Mesangial cell (primary cell): ENCODE data around the gene GPR173. TPM values are rescaled to one million over a fixed set of nuclear protein-coding genes. Genes with fewer than 3 reads are reported as not detected.

ENCODE experiments used
- total RNA-seq: library from RNA; depleted of rRNA; stranded (reverse); fragments of >200 nt; gene quantifications from 2 replicates; pipeline ENCODE4 v1.2.3, GENCODE V29; 2015

GPR173 gene, protein sequence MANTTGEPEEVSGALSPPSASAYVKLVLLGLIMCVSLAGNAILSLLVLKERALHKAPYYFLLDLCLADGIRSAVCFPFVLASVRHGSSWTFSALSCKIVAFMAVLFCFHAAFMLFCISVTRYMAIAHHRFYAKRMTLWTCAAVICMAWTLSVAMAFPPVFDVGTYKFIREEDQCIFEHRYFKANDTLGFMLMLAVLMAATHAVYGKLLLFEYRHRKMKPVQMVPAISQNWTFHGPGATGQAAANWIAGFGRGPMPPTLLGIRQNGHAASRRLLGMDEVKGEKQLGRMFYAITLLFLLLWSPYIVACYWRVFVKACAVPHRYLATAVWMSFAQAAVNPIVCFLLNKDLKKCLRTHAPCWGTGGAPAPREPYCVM
- total RNA-seq: 3.9 and 11.3 TPM in 2 replicates

DNA sequence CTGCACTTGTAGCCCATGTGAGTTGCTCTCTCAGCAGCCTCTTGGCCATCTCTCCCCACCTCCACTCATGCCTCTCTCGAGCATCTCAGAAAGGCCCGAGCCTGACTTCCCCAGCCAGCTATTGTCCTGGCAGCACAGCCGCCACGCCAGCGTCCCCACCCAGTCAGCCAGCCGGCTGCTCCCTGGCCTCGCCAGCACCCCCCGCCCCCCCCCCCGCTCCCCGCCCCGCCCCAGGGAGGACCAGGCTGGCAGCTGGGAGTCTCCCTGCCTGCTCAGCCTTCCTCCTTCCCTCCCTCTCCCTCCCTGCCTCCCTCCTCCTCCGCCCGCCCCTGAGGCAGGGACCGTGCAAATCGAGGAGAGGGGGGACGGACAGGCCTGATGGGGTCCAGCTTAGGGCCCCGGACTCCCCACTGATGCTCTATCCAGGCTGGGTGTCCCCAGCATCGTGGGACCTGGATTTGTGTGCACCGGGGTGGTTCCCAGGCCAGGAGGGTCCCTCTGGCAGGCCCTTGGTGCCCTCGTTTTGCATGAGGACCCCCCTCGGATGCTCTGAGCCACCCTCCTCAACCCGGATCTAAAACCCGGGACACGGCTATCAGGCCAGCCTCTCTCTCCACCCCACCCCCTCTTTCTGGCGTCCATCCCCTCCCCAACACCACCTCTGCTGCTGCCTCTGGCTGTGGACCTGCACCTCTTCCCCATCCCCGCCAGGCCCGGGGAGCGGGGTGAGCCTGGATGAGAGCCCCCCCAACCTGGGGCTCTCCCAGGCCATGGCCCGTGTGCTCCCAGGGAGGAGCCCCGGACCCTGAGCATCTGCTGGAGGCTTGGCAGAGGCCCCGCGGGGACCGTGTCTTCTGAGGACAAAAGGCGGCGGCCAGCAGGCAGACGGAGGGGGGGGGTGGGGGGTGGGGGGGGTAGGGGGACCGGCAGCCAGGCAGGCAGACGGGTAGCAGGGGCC, at the start of gene GPR173:
GPR173 (plus strand) TSS at position 621 of the 958 bp plus-strand sequence. CDS start 27,833 bp downstream, outside the sequence.

DNA sequence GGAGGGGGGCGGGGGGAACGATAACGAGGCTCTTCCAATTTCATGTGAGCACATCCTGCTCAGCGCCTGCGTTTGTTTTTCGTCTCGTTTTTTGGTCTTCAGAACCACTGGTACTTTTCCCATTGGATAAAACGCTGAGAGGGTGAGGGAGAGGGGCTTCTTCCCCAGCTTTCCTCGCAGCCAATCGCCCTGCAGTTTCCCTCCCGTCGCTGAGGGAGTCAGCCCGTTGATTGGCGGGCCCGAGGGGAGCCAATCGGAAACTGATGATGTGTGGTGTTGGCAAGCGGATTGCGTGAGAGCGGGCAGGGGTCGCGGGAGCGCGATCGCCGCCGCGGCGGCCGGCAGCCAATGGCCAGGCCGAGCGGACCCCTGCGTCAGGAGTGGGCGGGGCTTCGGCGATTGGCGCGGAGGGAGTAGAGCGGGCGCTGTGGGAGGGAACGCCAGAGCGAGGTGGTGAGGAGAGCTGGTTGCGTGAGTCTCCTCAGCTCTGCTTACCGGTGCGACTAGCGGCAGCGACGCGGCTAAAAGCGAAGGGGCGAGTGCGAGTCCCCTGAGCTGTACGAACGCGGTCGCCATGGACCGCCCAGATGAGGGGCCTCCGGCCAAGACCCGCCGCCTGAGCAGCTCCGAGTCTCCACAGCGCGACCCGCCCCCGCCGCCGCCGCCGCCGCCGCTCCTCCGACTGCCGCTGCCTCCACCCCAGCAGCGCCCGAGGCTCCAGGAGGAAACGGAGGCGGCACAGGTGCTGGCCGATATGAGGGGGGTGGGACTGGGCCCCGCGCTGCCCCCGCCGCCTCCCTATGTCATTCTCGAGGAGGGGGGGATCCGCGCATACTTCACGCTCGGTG, 33.6 kb downstream of the GPR173 start, which contains the start of gene TSPYL2:
TSPYL2 (plus strand) TSS at position 443 of the 848 bp plus-strand sequence; CDS start at position 575, 132 bp downstream.

DNA sequence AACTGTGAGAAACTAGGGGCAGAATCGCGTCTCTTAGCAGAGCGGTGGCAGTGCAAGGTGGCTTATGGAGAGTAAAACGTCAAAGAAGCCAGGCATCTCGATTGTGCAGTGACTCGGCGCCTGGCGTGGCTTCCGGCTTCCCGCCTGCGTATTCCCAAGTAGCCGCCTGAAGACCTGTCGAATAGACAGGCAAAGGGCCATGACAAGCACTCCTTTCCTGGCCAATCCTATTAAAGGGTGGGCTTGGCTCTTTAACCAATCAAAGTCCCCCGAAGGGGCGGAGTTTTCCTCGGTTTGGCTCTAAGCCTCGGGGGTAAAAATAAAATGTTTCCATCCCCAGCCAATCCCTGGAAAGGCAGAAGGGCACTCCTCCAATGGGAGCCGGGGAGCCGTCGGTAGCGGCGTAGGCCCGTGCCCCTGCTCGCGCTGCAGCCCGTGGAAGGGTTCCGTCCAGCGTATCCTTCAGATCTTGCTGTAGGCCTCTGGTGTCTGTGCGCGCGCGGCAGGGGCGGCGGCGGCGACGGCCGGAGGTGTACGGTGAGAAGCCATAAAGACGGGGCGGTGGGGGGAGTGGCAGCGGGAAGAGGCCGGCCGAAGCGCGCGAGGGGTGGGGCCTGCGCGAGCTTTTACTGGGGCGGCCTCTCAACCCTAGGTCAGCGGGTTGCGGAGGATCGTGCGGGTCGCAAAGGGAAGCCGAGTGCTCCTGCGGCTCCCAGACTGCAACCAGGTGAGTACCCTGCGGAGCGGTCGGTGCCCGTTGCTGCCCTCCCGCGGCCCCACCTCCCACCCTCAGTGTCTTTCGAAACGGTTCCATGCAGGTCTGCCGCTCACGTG, 45.4 kb downstream of the GPR173 start, which contains the start of gene KANTR:
KANTR (plus strand) TSS at position 395 of the 834 bp plus-strand sequence. CDS start 30,131 bp downstream, outside the sequence.

Other genes with a start within 250 kb of the GPR173 start
- not detected in 2 replicates for gene XAGE5, start 237.5 kb upstream of the GPR173 start, total RNA-seq
- not detected in 2 replicates for gene XAGE3, start 180.7 kb upstream of the GPR173 start, total RNA-seq
- gene FAM156B, start 151.5 kb upstream of the GPR173 start, total RNA-seq: 14.7 and 23.3 TPM in 2 replicates
- 5.6 and 6.5 TPM in 2 replicates for gene FAM156A, start 90.3 kb upstream of the GPR173 start, total RNA-seq
- gene TSPYL2, start 33.6 kb downstream of the GPR173 start, total RNA-seq: 4.2 and 5.2 TPM in 2 replicates
- gene KANTR, start 45.4 kb downstream of the GPR173 start, total RNA-seq: 2.9 and 7.2 TPM in 2 replicates
- gene KDM5C, start 176.4 kb downstream of the GPR173 start, total RNA-seq: 107 and 135 TPM in 2 replicates
- gene IQSEC2, start 232.8 kb downstream of the GPR173 start, total RNA-seq: 8.3 and 12.9 TPM in 2 replicates